GM10847 (cell line): ENCODE data around the gene HIVEP2.

ENCODE experiments used
- POLR2A ChIP-seq: IDR thresholded peaks from 2 replicates; pipeline ENCODE4 v1.6.1; 2011; ENCODE audit not compliant: insufficient read length; ENCODE audit errors: extremely low read depth

The HIVEP2 gene

DNA sequence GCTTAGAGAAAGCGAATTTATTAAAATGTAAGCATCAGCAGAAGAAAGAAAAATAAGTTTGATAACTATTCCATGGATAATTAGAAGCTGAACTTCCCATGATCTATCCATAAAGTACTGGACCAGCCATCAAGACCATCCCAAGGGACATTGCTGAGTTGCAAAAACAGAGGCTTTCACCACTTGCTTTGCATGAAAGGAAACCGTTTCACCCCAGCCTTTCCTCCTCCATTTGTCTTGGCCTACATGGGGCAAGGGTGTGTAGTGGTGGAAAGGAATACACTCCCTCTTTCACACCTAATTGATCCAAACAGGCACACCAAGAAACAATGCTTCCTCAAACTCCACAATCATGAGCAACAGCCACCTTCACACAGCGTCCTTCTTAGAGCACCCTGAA lies 10.4 kb downstream of the HIVEP2 start:
- no peak for TF ChIP-seq POLR2A

DNA sequence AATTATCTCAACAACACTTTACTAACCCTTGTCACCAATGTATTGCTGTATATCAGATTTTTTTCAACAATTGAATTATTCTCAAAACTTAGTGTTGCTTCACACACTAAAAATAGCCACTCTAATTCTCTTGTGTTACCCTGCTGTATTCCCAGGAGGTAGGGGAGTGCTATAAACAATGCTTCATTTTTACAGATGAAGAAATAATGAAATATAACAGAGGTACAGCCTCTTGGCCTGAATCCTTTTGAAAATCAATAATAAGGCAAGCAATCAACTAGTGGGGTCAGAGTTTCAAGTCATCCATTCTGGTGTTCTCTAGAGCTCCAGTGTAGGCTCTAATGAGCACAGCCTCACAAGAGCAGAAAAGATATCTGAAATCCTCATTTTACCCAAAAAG lies 10.9 kb downstream of the HIVEP2 start:
- no peak for TF ChIP-seq POLR2A

DNA sequence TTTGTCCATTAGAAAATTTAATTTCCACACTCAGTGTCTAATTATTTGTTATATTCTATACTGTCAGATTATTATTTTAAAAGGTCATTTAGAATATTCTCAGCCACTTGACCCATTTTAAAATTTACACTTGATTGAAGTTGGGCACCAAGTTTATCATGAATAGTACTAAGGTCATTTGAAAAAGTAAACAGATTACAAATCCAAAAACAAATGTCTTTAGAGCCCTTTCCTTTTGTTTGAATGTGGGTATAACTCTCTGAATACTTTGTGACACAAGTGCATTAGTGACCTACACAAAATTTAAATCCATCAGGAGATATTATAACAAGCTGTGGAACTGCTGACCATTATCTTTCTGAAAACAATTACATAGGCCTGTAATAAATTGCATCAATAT lies 11.3 kb downstream of the HIVEP2 start:
- TF ChIP-seq POLR2A: no peak

DNA sequence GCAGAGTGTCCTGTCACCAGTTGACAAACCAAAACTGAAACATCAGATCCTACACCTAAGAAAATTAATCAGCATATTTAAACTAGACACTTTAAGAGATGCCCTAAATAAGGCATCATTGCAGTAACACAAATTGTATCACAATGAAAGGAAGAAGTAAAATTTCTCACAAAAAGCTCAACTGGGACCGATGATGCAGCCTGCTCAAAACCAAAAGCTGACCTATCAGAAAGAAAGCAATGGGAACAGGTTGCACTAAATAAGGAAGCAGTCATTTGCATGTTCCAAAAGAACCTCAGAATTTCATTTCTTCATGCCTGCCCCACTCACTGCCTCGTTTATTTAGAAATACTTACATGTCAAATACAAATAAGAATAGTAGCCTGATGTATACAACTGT lies 12.1 kb downstream of the HIVEP2 start:
- no peak for TF ChIP-seq POLR2A

DNA sequence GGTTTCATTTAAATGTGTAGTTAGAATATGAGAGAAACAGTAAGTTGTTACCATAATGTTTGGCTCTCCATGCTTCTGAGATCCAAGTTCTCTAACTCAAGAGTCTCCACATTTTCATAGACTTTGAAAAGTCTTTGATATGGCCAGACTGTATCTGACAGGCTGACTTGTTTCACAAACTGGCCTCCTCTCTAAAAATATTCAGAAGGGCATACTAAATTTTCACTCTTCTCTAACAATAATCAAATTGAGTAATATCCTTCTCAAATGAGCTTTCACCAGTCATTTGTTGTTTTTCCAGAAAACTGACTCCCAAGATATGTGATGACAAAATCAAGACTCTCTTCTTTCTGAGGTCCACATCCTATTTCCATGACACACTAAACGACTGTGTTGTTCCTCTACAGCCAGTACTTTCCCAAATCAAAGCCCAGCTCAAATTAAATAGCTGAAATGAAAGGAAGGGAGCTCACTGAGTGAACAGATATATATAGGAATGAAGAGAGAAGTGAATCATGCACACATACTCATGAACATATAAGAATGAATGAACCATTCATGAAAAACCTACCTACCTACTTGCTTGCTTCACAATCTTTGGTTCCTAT lies 15.1 kb downstream of the HIVEP2 start:
- no peak for TF ChIP-seq POLR2A

DNA sequence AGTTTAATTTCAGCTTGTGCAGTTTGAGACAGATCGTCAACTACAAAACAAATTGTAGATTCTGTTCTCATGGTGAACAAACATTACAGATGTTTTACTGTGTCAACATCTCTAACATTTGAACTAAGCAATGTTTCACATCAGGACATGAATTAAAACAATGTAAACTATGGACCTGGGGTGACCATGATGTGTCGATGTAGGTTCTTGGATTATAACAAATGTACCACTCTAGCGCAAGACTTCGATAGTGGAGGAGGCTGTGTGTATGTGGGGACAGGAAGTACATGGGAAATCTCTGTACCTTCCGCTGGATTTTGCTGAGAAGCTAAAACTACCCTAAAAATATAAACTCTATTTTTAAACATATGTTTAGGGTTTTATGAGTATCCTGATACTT lies 17.1 kb downstream of the HIVEP2 start:
- no peak for TF ChIP-seq POLR2A

DNA sequence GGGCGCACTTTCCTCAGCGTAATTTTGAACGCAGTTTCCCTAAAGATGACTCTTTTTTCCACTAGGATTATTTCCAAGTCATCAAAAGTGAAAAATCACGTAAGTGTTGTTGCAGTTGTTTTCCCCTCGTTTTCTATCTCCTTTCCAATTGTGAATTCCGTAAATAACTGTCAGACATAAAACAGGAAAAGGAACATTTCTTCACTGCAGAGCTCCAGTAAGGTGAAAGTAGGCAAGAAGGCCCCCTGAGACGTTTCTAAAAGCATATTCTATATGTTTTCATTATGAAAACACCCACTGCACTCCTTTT lies 17.8 kb downstream of the HIVEP2 start:
- TF ChIP-seq POLR2A: no peak

DNA sequence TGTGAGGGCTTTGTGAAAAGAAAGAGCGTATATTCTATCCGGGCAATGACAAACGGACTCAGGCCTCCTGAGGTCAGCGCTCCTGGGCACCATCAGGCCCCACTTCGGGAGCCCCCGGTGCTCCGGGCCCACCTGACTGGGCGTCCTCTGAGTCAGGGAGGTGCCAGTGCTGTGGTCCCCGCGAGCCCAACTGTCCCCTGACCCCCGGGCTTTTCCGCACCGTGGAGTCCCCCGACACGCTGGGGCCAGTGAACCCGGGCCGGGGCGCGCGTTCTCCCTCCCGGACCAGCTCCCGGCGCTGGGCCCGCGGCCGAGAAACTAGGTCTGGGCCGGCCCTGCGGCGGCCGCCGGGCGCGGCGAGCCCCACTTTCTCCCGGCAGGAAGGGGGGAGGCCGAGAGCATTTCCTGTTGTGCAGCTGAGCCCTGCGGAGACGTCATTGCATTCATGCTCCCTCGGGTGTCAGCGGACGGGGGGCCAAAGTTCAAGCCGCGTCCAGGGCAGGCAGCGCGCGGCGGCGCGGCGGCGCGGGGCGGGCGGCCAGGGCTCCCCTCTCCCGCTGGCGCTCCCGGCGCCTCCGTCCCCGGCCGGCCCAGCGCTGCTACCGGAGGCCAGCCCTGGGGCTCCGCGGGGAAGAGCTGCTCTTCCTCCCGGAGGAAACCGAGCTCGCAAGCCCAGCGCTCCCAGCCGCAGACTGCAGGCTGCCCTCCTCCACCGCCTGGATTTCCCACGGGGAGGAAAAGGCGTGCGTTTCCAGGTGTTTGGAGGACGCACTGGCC lies 18.3 kb downstream of the HIVEP2 start:
- TF ChIP-seq POLR2A: peak; percentile 50

DNA sequence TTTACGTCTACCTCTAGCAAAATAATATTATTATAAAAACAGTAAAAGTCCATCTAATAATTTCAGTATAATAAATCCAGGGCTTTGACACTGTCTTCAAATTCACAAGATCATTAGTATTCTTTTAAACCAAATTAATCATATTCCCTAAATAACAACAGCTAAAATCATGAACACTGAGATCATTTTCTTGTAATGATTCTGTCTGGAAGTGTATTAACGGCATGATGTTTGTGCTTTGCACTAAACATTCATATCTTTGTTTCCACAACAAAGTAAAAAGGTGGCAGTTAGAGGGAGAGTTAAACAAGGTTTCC lies 18.8 kb downstream of the HIVEP2 start:
- no peak for TF ChIP-seq POLR2A

DNA sequence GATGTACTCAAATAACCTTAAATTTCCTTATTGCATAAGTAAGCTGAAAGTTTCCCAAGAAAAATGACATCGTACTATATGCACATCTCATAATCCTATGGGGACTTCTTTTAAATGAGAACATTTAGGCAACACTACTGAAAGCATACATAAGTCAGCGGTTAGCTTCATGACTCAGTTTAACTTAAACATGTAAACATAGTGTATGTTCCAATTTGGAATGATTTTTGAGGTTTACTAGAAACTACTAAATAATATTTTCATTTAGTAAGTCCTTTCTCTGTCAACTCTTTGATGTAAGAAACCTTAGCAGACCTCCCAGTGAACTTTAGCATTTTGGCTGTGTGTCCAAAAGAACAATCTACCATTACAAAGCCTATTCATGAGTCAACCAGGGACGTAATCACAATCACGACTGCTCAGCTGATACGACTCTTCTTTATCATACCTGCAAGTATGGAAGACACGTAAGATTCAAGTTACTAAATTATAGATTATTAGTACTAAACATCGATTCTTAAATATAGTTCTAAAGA lies 19.3 kb downstream of the HIVEP2 start:
- no peak for TF ChIP-seq POLR2A

DNA sequence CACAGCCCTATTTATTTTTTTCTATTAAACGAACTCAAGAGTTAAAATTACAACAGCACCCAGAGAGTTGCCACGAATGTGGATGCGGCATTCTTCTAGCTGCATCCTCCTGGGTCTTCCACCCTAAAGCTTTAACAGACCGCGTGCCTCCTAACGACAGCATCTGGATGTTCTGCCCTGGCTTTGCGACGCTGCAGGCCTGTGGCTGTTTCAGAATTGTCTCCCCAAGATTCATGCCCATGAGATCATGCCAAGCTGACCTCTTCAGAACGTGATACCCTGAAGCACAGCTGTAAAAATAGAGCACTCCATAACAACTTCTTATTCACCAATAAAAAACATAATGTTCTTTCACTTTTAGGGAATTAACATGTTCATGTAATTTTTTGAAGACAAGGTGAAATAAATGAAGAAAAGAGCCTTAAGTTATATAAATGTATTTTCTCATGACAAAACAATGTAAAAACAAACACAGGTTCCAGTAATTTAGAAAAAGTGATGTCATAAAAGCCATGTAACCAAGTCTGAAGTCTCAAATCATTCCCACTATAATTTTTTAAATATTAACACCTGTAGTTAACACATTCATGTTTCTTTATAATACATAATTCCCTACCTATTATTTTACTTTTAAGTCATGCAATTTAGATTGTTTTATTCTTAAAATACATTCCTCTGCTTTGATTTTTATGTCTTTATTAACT lies 26.5 kb downstream of the HIVEP2 start:
- no peak for TF ChIP-seq POLR2A

DNA sequence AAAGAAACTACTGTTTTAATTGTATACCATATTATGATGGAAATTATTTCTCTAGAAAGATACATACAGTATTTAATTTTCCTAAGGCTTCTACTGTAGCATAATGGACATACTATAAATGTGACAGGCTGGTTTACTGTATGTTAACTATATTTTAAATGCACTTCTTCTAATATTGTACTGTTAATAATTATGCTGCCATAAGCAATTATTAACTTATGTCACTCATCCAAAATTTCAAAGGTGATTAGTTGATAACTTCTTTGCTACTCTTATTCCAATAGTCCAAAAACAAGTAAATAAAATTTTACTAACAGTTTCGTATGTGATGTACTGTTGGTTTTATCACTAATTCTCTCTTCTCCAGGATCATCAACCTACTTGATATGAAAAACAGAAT lies 28.1 kb downstream of the HIVEP2 start:
- no peak for TF ChIP-seq POLR2A

DNA sequence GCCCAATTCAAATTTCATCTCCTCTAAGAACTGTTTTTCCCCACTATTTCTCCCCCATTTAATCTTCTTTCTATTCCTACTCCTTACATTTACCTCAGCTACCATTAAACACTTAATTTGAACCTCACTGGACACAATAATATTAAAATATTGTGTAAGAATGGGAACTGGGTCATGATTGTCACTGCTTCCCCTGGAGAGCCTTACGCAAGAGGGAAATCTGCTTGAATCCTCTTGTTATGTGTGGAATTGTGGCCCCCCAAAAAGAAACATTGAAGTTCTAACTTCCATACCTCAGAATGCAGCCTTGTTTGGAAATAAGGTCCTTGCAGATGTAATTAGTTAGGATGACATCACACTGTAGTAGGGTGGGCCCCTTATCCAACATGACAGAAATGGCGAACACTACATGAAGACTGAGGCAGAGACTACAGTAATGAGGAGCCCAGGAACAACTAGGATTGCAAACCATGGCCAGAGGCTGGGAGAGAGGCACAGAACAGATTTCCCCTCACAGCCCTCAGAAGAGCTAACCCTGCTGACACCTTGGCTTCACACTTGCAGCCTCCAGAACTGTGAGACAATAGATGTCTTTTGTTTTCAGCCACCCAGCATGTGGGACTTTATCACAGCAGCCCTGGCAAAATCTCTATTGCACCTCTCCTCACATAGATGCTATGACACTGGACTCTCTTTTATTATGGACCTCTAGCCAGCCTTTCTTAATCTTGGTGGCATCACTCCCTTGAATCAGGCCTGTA lies 29.9 kb downstream of the HIVEP2 start:
- no peak for TF ChIP-seq POLR2A

DNA sequence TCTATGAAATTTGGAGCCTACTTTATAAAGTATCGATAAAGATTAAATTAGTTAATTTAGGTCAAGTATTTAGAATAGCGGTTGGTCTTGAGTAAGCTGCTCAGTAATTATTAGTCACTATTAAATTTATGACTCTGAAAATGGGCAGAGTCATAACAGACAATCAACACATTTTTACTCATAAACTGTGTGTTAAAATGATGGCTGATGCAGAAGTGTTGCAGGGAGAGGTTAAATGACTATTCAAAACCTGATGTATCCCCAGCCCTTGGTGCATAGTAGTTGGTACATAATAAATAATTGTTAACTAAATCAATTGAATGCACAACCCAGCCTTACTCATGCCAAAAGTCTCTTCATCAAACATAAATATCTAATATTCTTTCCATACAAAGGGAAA lies 30.6 kb downstream of the HIVEP2 start:
- TF ChIP-seq POLR2A: no peak

DNA sequence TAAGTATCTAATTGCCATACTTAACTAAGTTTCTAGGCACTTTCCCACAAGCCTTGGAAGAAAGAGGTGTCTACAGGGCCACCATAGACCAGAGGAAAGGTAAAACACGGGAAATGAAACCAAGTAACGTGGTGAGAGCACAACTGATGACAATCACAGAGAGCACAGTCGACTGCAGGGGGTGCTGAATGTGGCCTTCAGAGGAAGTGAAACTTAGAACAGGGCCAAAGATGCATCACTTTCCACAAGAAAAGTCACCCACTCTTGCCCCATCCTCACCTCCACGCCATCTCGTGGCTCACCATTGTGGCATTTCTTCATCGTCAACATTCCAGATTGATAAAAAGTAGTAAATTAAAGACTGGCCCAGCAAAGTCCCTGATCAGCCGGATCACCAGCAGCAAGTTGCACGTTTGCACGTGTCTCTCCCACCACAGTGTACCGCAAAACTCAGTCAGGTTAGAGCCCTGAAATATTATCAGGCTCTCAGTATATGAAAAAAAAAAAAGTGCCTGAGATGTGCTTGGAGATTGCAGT lies 31.4 kb downstream of the HIVEP2 start:
- no peak for TF ChIP-seq POLR2A
